Uterus (tissue), 4 donors: ENCODE data around the gene STK11. TPM values are rescaled to one million over a fixed set of nuclear protein-coding genes. Genes with fewer than 3 reads are reported as not detected.

ENCODE experiments used
- DNase-seq, 2 donors: peaks; one replicate each; pipeline ENCODE4 v3.0.0-alpha.2; 2019 to 2020
- H3K27ac ChIP-seq, 2 donors: fragments of 200-600 bp; sonication (generic); 1 replicate in 1 of 2; 2 replicates in 1 of 2; pipeline ENCODE4 v1.5.1; 2016 to 2018
- H3K27me3 ChIP-seq, 2 donors: fragments of 200-600 bp; sonication (generic); one replicate each; pipeline ENCODE4 v1.5.1; 2018 to 2019; ENCODE audit warnings: control low read depth in 1 of 2
- H3K36me3 ChIP-seq, 2 donors: fragments of 200-600 bp; sonication (generic); one replicate each; pipeline ENCODE4 v1.5.1; 2019; ENCODE audit warnings: control low read depth in 1 of 2
- H3K4me1 ChIP-seq, 2 donors: fragments of 200-600 bp; sonication (generic); one replicate each; pipeline ENCODE4 v1.5.1; 2018 to 2019; ENCODE audit warnings: control low read depth in 1 of 2
- H3K4me3 ChIP-seq, 2 donors: fragments of 200-600 bp; sonication (generic); 1 replicate in 1 of 2; 2 replicates in 1 of 2; pipeline ENCODE4 v1.5.1; 2018 to 2019; ENCODE audit warnings: mild to moderate bottlenecking in 1 of 2
- H3K9me3 ChIP-seq, 2 donors: fragments of 200-600 bp; sonication (generic); one replicate each; pipeline ENCODE4 v1.5.1; 2019; ENCODE audit warnings: control low read depth in 1 of 2
- CTCF ChIP-seq, 4 experiments: fragments of 200-600 bp in 2 of 4; fragments of 450-650 bp in 2 of 4; sonication (generic) in 2 of 4; IDR thresholded peaks; one replicate each; pipeline ENCODE4 v1.5.1; 2016 to 2019; ENCODE audit warnings: antibody characterized with exemption in 4 of 4, mild to moderate bottlenecking in 2 of 4, moderate library complexity in 1 of 4
- POLR2A ChIP-seq, 2 donors: fragments of 450-650 bp; IDR thresholded peaks; one replicate each; pipeline ENCODE4 v1.6.1; 2016; ENCODE audit warnings: antibody characterized with exemption in 2 of 2, mild to moderate bottlenecking in 1 of 2, moderate library complexity in 1 of 2
- intact Hi-C: fragments of 100-400 bp; cut with DNase I; formaldehyde crosslinking; loops from one replicate; pipeline ENCODE4 v1.15.1; 2023; ENCODE audit warnings: low total_unique reads
- total RNA-seq, 4 donors: library from RNA; depleted of rRNA in 3 of 4; stranded (reverse); fragments of >200 nt in 3 of 4; gene quantifications; one replicate each; pipeline versions ENCODE4 v1.1.0 to v1.2.4, GENCODE V29; 2014 to 2023
- donor health status: DM: yes; HTN: yes; CAD: no.

STK11 gene
- total RNA-seq, 4 donors from 2014 or later: 17.4 to 62.8 (median 43.3) TPM

- peak overlapping the region; percentile 93 to 94 for H3K27ac ChIP-seq
- peak overlapping the region; percentile 4 to 83 for H3K4me3 ChIP-seq
- no peaks in the 10 kb centered on the region for H3K9me3 ChIP-seq
- H3K36me3 ChIP-seq: no peaks in the 10 kb centered on the region
- no peaks in the 10 kb centered on the region for H3K27me3 ChIP-seq
- TF ChIP-seq POLR2A (IDR thresholded peaks at IDR 0.05) (no peak), CTCF (IDR thresholded peaks at IDR 0.05) (no peak)
- DNase-seq: no peak
- intact Hi-C loops: no loop called here
- H3K4me1 ChIP-seq: peaks cover 0 to 22% of the 10 kb centered on the region in 2 donors
These were observed 33.7 kb upstream of the STK11 start for GRCh38 chr19:1171755-1172352.

GRCh38 chr19:1172353-1173158 lies 33.0 kb upstream of the STK11 start:
- DNase-seq: peak; percentile 53 to 65
- intact Hi-C loops: no loop called here
- Histone ChIP-seq H3K36me3 (no peaks in the 10 kb centered on the region), H3K27me3 (no peaks in the 10 kb centered on the region), H3K27ac (peak overlapping the region; percentile 93 to 94), H3K4me1 (peaks cover 0 to 18% of the 10 kb centered on the region in 2 donors), H3K9me3 (no peaks in the 10 kb centered on the region), H3K4me3 (peak overlapping the region; percentile 81 to 83)
- TF ChIP-seq POLR2A (IDR thresholded peaks at IDR 0.05) (no peak), CTCF (IDR thresholded peaks at IDR 0.05) (no peak)

- Histone ChIP-seq H3K9me3 (no peaks in the 10 kb centered on the region), H3K4me3 (peak overlapping the region; percentile 81 to 83), H3K27me3 (no peaks in the 10 kb centered on the region), H3K4me1 (peaks cover 0 to 12% of the 10 kb centered on the region in 2 donors), H3K36me3 (no peaks in the 10 kb centered on the region), H3K27ac (peak overlapping the region; percentile 93 to 94)
- no peak for TF ChIP-seq CTCF (IDR thresholded peaks at IDR 0.05)
- TF ChIP-seq POLR2A (IDR thresholded peaks at IDR 0.05): no peak
- peak; percentile 39 to 42 for DNase-seq
- intact Hi-C loops: no loop called here
These were observed 32.3 kb upstream of the STK11 start for GRCh38 chr19:1173159-1173844.

GRCh38 chr19:1173845-1174809 lies 31.5 kb upstream of the STK11 start, which contains the start of gene SBNO2:
SBNO2 (minus strand) TSS chr19:1174268; CDS start chr19:1154276, 19,992 bp downstream.
- peak within 1 kb of the TSS; percentile 93 to 94 for H3K27ac ChIP-seq
- no peaks in the 10 kb centered on the region for H3K36me3 ChIP-seq
- H3K4me1 ChIP-seq: peaks cover 0 to 9% of the 10 kb centered on the region in 2 donors
- no peaks in the 10 kb centered on the region for H3K27me3 ChIP-seq
- DNase-seq: peak; percentile 89 to 95
- intact Hi-C loops: no loop called here
- H3K9me3 ChIP-seq: no peaks in the 10 kb centered on the region
- TF ChIP-seq CTCF (IDR thresholded peaks at IDR 0.05) (no peak), POLR2A (IDR thresholded peaks at IDR 0.05) (peak; percentile 63 to 80)
- peak within 1 kb of the TSS; percentile 81 to 83 for H3K4me3 ChIP-seq
